H54 (cell line): Measurements from ENCODE around the gene PRR13.
"Not testable (repeated sequence)": the region's sequence is repeated elsewhere in the genome, so short reads cannot be mapped to it uniquely, and the experiment has no call there.

ENCODE experiments used
- DNase-seq: peaks from one replicate; pipeline ENCODE4 v3.0.0; 2011; ENCODE audit warnings: low spot score, mixed read lengths; ENCODE audit not compliant: insufficient read length
- FAIRE-seq: peaks from 3 replicates; lab custom pipeline; 2011; peaks lifted over from hg19 to GRCh38; lab: Jason Lieb, UNC
- POLR2A ChIP-seq: IDR thresholded peaks from 2 replicates; pipeline ENCODE4 v1.6.1; 2011; ENCODE audit warnings: low read depth, mild to moderate bottlenecking, low read length

Gene PRR13, protein sequence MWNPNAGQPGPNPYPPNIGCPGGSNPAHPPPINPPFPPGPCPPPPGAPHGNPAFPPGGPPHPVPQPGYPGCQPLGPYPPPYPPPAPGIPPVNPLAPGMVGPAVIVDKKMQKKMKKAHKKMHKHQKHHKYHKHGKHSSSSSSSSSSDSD

DNA sequence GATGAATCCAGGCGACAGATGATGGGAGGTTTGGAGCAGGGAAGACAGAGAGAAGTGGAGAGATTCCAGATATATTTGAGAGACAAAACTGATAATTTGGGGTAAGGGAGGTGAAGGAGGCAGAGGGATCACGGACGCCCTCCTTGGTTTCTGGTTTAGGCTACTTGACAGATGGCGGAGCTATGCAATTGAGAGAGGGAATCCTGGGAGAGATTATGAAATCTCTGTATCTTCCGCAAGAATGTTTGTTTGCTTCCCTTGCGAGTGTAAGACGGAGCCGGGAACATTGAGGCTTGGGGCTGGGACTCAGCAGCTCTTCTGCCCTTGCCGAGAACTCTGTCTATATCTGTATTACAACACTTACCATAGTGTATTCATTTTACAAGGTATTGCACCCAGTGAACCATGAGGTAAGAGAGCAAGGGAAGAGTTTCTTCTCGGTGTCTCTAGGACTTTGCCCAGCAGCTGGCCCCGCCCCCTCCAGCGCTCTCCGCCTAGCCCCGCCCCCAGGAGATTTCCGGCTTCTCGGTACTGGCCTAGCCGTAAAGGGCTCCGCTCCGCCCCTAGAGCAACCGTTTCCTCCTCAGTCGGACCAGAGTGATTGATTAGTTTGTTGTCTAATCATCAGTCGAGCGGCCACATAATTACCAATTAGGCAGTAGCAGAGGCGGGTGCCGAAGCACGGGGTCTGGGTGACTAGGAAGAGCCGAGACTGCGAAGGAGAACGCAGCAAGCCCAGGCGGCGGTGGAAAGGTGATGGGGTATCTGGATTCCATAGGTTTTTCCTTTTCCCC, at the start of gene PRR13:
TSS of gene PRR13 (plus strand) at position 695 of the 794 bp plus-strand sequence. CDS start 981 bp downstream, outside the sequence.
- FAIRE-seq (peak; percentile 94), DNase-seq (peak; percentile 91)
- peak; percentile 87 for TF ChIP-seq POLR2A

GRCh38 chr12:53399896-53400295, 41.6 kb upstream of the PRR13 start:
- FAIRE-seq: no peak
- DNase-seq: no peak
- TF ChIP-seq POLR2A: no peak

DNA sequence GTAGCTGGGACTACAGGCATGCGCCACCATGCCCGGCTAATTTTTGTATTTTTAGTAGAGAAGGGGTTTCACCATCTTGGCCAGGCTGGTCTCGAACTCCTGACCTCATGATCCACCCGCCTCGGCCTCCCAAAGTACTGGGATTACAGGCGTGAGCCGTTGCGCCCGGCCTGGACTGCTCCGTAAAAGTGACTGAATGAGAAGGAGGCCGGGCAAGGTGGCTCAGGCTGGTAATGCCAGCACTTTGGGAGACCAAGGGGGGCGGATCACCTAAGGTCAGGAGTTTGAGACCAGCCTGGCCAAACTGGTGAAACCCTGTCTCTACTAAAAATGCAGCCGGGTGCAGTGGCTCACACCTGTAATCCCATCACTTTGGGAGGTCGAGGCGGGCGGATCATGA, 39.2 kb upstream of the PRR13 start:
- not testable (repeated sequence) for FAIRE-seq

DNA sequence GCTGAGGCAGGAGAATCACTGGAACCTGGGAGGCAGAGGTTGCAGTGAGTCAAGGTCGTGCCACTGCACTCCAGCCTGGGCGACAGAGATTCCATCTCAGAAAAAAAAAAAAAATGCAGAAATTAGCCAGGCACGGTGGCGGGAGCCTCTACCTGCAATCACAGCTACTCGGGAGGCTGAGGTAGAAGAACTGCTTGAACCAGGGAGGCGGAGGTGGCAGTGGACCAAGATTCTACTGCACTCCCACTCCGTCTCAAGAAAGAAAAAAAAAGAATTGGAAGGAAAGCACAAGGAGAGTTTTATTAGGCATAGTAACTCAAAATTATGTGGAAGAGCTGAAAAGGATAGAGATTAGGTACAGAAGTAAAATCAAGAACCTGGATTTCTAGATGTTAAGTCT, 38.7 kb upstream of the PRR13 start:
- DNase-seq: no peak
- no peak for TF ChIP-seq POLR2A
- FAIRE-seq: no peak

More for the DNA sequence above, 39.2 kb upstream of the PRR13 start:
- not testable (repeated sequence) for DNase-seq

DNA sequence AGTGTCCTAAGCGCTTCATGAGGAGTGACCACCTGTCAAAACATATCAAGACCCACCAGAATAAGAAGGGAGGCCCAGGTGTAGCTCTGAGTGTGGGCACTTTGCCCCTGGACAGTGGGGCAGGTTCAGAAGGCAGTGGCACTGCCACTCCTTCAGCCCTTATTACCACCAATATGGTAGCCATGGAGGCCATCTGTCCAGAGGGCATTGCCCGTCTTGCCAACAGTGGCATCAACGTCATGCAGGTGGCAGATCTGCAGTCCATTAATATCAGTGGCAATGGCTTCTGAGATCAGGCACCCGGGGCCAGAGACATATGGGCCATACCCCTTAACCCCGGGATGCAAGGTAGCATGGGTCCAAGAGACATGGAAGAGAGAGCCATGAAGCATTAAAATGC, 30.6 kb upstream of the PRR13 start:
- DNase-seq (no peak), FAIRE-seq (no peak)
- no peak for TF ChIP-seq POLR2A

GRCh38 chr12:53413485-53414204, 27.9 kb upstream of the PRR13 start:
- FAIRE-seq (no peak), DNase-seq (no peak)
- TF ChIP-seq POLR2A: no peak

DNA sequence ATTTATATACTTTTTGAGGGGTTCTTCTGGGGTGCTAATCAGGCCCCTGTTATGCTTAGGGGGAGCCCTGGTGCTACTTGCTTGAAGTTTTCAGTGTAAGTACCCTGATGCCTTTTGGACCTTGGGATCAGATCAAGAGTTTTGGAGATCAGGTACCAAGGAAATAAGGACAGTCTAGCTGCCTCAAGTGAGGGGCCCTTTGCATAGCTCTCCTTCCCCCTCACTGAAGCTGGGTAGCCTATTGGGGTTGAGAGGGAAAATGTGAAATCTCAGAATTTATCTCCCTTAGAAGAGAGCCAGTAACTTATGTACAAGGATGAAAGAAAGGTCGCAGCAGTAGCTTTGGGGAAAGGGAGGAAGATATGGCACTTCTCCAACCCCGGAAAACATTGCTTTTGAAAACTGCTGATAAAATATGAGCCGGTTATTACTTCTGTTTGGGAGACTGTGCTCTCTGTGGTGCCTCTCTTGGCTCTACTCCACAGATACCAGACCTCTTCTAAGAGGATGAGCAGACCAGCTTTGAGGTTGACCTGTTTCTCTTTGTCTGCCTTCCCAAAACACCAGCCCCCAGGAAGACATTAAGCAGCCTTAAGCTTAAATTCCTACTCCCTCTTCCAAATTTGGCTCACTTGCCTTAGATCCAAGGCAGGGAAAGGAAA, 26.6 kb upstream of the PRR13 start:
- TF ChIP-seq POLR2A: no peak
- FAIRE-seq: no peak

DNA sequence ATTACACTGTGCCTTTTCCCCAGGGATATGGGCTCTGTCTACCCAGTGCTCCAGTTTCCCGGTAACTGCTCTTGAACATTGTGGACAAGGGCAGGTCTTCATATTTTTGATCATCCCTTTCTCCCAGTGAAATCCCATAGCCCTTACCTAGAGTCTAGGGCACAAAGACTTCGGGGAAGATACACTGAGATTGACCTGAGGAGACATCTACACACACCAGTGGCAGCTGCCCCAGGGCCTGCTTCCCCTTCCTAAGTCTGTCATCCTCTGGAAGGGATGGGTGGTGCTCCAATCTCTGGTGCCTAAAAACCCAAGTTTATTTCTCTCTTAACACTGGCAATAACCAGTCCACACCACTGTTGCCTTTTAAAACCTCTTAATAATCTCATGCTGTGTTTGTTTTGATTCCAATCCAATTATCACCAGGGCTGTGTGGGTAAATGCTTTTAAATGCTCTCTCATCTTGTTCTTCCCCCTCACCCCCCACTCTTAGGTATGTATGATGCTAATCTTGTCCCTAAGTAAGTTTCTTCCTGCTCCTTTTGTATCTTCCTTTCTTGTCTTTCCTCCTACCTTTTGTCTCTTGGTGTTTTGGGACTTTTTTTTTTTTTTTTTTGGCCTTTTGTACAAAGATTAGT, 25.7 kb upstream of the PRR13 start:
- not testable (repeated sequence) for FAIRE-seq, DNase-seq

More for the DNA sequence above, 26.6 kb upstream of the PRR13 start:
- no peak for DNase-seq

GRCh38 chr12:53417291-53417816, 24.2 kb upstream of the PRR13 start:
- FAIRE-seq, DNase-seq: not testable (repeated sequence)

DNA sequence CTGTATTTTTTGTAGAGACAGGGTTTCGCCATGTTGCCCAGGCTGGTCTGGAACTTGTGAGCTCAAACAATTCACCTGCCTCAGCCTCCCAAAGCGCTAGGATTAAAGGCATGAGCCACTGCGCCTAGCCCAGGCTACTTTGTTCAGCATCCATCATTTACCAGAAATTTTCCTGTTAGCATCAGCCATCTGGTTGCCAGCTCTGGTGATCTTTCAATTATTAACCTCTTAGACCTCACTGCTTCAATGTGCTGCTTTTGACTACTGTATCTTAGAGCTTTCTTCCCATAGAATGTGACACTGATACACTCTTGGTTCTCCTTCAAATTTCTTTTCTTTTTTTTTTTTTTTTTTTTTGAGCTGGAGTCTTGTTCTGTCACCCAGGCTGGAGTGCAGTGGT, 23.3 kb upstream of the PRR13 start:
- FAIRE-seq: no peak
- no peak for DNase-seq
- no peak for TF ChIP-seq POLR2A

DNA sequence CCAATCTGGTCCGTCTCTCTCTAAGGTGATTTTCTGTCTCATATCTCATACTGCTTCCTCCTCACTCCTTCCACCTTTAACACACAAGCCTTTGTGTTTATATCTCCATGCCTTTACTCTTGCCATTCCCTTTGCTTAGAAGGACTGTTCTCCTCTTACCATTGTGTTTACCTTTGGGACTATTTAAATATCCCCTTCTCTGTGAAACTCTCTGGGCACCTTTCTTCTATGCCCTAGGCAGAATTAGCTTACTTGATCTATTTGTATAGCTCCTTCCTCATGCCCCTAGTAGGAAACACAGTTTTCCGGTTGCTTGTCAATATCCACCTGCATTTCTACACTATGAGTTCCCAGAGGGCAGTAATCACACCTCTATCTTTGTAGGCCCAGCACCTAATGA, 21.8 kb upstream of the PRR13 start:
- no peak for TF ChIP-seq POLR2A
- FAIRE-seq: no peak
- no peak for DNase-seq

DNA sequence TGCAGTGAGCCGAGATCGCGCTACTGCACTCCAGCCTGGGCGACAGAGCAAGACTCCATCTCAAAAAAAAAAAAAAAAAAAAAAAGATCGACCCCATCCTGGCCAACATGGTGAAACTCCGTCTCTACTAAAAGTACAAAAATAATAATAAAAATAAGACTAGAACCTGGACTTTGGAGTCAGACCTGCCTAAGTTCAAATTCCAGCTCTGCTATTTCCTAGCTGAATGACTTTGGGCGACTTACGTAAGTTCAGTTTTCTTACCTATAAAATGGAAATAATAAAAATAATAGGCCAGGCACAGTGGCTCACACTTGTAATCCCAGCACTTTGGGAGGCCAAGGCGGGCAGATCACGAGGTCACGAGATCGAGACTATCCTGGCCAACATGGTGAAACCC, 19.3 kb upstream of the PRR13 start:
- not testable (repeated sequence) for FAIRE-seq, DNase-seq

DNA sequence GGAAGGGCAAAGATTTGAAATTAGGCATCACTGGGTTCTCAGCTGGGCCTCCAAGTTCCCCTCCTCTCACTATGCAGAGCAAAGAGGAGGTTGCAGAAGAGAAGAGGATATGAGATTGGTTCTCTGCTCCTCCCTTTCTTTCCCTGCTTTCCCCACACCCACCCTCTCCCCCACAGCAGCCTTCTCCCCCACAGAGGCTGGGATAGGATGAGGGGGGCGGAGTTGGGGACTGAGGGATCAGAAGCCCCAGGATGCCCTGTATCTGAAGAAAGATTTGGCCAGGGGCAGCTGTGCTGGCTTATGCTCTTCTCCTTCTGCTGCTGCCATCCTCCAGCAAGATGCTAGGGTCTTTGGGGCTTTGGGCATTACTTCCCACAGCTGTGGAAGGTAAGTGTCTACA, 17.9 kb upstream of the PRR13 start, which contains the start of gene AMHR2:
TSS of gene AMHR2 (plus strand) at position 259 of the 400 bp plus-strand sequence. CDS start at position 339, 80 bp downstream.
- DNase-seq: no peak
- no peak for TF ChIP-seq POLR2A
- no peak for FAIRE-seq
